Measurements from ENCODE around the gene ATP6V0A4. TPM values are rescaled to one million over a fixed set of nuclear protein-coding genes. Genes with fewer than 3 reads are reported as not detected.

Gene ATP6V0A4
- total RNA-seq, 1 experiment from 2014 or later = 1.1 TPM

DNA sequence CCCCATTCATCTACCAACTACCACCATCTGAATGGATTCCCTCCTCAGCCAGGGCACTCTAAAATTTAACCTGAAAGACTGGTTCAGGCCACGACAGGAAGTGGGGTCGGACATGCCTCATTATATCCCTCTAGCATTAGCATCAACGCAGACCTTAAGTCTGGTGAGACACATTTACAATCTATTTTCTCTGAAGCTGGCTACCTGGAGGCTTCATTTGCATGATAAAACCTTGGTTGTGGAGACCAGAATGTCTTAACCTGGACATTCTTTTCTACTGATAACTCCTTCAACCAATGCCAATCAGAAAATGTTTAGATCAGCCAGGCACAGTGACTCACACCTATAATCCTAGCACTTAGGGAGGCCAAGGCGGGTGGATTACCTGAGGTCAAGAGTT lies 139.1 kb downstream of the ATP6V0A4 start (continued):
- TF ChIP-seq ZNF121 (CRISPR knock-in tag; IDR thresholded peaks at IDR 0.05) = no peak

DNA sequence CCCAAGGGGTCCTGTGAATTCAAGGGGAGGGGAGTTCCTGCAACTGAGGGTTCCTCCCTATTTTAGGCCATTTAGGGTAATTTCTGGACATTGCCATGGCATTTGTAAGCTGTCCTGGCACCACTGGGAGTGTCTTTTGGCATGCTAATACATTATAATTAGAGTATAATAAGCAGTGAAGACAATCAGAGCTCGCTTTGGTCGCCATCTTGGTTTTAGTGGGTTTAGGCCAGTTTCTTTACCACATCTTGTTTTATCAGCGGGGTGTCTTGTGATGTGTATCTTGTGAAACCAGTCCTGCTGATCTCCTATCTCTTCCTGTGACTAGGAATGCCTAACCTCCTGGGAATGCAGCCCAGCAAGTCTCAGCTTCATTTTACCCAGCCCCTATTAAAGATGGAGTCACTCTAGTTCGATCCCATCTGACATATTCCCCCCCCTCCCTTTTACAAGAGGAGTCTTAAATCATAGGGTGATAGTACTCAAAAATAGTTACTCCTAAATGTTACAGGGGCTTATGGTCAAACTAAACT lies 140.1 kb downstream of the ATP6V0A4 start:
- DNase-seq (ENCODE audit: low spot score) (no peak), ATAC-seq (no peak)
- H3K4me3 Mint-ChIP-seq = no peak overlapping the region
- peaks cover 39% of the 10 kb centered on the region for H3K4me1 Mint-ChIP-seq
- peaks cover 25% of the 10 kb centered on the region for H3K36me3 Mint-ChIP-seq
- CTCF ChIA-PET = interaction anchor here (1.3 kb wide), 1 partner anchor 13 kb away, joined by 3 read pairs; no protein-coding TSS in a partner anchor
- no peak overlapping the region for H3K27ac Mint-ChIP-seq
- H3K27me3 Mint-ChIP-seq (ENCODE audit: low read depth) = no peaks in the 10 kb centered on the region
- POLR2A ChIA-PET = interaction anchor here (0.6 kb wide), 1 partner anchor 67 kb away, joined by 5 read pairs; no protein-coding TSS in a partner anchor
- TF ChIP-seq, protein P1, sequence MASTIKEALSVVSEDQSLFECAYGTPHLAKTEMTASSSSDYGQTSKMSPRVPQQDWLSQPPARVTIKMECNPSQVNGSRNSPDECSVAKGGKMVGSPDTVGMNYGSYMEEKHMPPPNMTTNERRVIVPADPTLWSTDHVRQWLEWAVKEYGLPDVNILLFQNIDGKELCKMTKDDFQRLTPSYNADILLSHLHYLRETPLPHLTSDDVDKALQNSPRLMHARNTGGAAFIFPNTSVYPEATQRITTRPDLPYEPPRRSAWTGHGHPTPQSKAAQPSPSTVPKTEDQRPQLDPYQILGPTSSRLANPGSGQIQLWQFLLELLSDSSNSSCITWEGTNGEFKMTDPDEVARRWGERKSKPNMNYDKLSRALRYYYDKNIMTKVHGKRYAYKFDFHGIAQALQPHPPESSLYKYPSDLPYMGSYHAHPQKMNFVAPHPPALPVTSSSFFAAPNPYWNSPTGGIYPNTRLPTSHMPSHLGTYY (CRISPR knock-in tag; IDR thresholded peaks at IDR 0.05) = no peak
- TF ChIP-seq, protein P2, sequence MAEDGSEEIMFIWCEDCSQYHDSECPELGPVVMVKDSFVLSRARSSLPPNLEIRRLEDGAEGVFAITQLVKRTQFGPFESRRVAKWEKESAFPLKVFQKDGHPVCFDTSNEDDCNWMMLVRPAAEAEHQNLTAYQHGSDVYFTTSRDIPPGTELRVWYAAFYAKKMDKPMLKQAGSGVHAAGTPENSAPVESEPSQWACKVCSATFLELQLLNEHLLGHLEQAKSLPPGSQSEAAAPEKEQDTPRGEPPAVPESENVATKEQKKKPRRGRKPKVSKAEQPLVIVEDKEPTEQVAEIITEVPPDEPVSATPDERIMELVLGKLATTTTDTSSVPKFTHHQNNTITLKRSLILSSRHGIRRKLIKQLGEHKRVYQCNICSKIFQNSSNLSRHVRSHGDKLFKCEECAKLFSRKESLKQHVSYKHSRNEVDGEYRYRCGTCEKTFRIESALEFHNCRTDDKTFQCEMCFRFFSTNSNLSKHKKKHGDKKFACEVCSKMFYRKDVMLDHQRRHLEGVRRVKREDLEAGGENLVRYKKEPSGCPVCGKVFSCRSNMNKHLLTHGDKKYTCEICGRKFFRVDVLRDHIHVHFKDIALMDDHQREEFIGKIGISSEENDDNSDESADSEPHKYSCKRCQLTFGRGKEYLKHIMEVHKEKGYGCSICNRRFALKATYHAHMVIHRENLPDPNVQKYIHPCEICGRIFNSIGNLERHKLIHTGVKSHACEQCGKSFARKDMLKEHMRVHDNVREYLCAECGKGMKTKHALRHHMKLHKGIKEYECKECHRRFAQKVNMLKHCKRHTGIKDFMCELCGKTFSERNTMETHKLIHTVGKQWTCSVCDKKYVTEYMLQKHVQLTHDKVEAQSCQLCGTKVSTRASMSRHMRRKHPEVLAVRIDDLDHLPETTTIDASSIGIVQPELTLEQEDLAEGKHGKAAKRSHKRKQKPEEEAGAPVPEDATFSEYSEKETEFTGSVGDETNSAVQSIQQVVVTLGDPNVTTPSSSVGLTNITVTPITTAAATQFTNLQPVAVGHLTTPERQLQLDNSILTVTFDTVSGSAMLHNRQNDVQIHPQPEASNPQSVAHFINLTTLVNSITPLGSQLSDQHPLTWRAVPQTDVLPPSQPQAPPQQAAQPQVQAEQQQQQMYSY (CRISPR knock-in tag; IDR thresholded peaks at IDR 0.05) = no peak
- TF ChIP-seq, protein P3, sequence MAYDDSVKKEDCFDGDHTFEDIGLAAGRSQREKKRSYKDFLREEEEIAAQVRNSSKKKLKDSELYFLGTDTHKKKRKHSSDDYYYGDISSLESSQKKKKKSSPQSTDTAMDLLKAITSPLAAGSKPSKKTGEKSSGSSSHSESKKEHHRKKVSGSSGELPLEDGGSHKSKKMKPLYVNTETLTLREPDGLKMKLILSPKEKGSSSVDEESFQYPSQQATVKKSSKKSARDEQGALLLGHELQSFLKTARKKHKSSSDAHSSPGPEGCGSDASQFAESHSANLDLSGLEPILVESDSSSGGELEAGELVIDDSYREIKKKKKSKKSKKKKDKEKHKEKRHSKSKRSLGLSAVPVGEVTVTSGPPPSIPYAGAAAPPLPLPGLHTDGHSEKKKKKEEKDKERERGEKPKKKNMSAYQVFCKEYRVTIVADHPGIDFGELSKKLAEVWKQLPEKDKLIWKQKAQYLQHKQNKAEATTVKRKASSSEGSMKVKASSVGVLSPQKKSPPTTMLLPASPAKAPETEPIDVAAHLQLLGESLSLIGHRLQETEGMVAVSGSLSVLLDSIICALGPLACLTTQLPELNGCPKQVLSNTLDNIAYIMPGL (CRISPR knock-in tag; IDR thresholded peaks at IDR 0.05) = no peak
- TF ChIP-seq ZNF416 (CRISPR knock-in tag; IDR thresholded peaks at IDR 0.05) = no peak
- TF ChIP-seq GRHL2 (CRISPR knock-in tag; IDR thresholded peaks at IDR 0.05; ENCODE audit: insufficient replicate concordance, severe bottlenecking) = no peak
- TF ChIP-seq ZBTB21 (CRISPR knock-in tag; IDR thresholded peaks at IDR 0.05; ENCODE audit: borderline replicate concordance) = no peak
- H3K9me3 Mint-ChIP-seq = peaks cover 21% of the 10 kb centered on the region

DNA sequence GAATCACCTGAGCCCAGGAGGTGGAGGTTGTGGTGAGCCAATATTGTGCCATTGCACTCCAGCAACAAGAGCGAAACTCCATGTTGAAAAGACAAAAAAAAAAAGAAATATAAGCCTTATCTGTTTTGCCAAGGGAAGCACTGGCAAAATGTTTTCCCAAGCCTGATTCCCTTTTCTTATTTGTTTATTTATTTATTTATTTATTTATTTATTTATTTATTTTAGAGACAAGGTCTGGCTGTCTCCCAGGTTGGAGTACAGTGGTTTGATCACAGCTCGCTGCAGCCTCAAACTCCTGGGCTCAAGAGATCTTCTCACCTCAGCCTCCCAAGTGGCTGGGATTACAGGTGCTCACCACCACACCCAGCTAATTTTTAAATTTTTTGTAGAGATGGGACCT lies 141.0 kb downstream of the ATP6V0A4 start:
- DNase-seq (ENCODE audit: low spot score) (no peak), ATAC-seq (no peak)
- Mint-ChIP-seq H3K27me3 (ENCODE audit: low read depth) (no peaks in the 10 kb centered on the region), H3K27ac (no peak overlapping the region), H3K9me3 (peaks cover 24% of the 10 kb centered on the region), H3K36me3 (peaks cover 29% of the 10 kb centered on the region), H3K4me1 (peaks cover 29% of the 10 kb centered on the region), H3K4me3 (no peak overlapping the region)
- CTCF ChIA-PET = interaction anchor here (1.3 kb wide), 1 partner anchor 12 kb away, joined by 3 read pairs; no protein-coding TSS in a partner anchor
- POLR2A ChIA-PET = no interaction called here
- TF ChIP-seq CREM (CRISPR knock-in tag; IDR thresholded peaks at IDR 0.05) (no peak), ZNF232 (CRISPR knock-in tag; IDR thresholded peaks at IDR 0.05) (no peak), NFATC4 (CRISPR knock-in tag; IDR thresholded peaks at IDR 0.05) (no peak), GABPB1 (CRISPR knock-in tag; IDR thresholded peaks at IDR 0.05) (no peak), FOXJ3 (CRISPR knock-in tag; IDR thresholded peaks at IDR 0.05; ENCODE audit: borderline replicate concordance) (no peak), ZNF671 (CRISPR knock-in tag; IDR thresholded peaks at IDR 0.05) (no peak), MYBL2 (CRISPR knock-in tag; IDR thresholded peaks at IDR 0.05) (no peak), NFYB (CRISPR knock-in tag; conservative IDR thresholded peaks at IDR 0.05; ENCODE audit: low read depth) (no peak), SMAD3 (CRISPR knock-in tag; IDR thresholded peaks at IDR 0.05; ENCODE audit: borderline replicate concordance) (no peak), ATF1 (CRISPR knock-in tag; IDR thresholded peaks at IDR 0.05) (no peak)
- TF ChIP-seq, protein P4, sequence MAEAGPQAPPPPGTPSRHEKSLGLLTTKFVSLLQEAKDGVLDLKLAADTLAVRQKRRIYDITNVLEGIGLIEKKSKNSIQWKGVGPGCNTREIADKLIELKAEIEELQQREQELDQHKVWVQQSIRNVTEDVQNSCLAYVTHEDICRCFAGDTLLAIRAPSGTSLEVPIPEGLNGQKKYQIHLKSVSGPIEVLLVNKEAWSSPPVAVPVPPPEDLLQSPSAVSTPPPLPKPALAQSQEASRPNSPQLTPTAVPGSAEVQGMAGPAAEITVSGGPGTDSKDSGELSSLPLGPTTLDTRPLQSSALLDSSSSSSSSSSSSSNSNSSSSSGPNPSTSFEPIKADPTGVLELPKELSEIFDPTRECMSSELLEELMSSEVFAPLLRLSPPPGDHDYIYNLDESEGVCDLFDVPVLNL (CRISPR knock-in tag; IDR thresholded peaks at IDR 0.05; ENCODE audit: borderline replicate concordance, low read depth) = no peak
- TF ChIP-seq, protein P5, sequence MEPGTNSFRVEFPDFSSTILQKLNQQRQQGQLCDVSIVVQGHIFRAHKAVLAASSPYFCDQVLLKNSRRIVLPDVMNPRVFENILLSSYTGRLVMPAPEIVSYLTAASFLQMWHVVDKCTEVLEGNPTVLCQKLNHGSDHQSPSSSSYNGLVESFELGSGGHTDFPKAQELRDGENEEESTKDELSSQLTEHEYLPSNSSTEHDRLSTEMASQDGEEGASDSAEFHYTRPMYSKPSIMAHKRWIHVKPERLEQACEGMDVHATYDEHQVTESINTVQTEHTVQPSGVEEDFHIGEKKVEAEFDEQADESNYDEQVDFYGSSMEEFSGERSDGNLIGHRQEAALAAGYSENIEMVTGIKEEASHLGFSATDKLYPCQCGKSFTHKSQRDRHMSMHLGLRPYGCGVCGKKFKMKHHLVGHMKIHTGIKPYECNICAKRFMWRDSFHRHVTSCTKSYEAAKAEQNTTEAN (CRISPR knock-in tag; IDR thresholded peaks at IDR 0.05) = no peak
- TF ChIP-seq, protein P6, sequence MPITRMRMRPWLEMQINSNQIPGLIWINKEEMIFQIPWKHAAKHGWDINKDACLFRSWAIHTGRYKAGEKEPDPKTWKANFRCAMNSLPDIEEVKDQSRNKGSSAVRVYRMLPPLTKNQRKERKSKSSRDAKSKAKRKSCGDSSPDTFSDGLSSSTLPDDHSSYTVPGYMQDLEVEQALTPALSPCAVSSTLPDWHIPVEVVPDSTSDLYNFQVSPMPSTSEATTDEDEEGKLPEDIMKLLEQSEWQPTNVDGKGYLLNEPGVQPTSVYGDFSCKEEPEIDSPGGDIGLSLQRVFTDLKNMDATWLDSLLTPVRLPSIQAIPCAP (CRISPR knock-in tag; IDR thresholded peaks at IDR 0.05) = no peak
- TF ChIP-seq, protein P7, sequence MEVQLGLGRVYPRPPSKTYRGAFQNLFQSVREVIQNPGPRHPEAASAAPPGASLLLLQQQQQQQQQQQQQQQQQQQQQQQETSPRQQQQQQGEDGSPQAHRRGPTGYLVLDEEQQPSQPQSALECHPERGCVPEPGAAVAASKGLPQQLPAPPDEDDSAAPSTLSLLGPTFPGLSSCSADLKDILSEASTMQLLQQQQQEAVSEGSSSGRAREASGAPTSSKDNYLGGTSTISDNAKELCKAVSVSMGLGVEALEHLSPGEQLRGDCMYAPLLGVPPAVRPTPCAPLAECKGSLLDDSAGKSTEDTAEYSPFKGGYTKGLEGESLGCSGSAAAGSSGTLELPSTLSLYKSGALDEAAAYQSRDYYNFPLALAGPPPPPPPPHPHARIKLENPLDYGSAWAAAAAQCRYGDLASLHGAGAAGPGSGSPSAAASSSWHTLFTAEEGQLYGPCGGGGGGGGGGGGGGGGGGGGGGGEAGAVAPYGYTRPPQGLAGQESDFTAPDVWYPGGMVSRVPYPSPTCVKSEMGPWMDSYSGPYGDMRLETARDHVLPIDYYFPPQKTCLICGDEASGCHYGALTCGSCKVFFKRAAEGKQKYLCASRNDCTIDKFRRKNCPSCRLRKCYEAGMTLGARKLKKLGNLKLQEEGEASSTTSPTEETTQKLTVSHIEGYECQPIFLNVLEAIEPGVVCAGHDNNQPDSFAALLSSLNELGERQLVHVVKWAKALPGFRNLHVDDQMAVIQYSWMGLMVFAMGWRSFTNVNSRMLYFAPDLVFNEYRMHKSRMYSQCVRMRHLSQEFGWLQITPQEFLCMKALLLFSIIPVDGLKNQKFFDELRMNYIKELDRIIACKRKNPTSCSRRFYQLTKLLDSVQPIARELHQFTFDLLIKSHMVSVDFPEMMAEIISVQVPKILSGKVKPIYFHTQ (CRISPR knock-in tag; IDR thresholded peaks at IDR 0.05) = no peak
